Posterior cingulate gyrus (tissue), 11 donors: ENCODE results near the gene HAGHL.

ENCODE experiments used
- DNase-seq, 10 donors: peaks; one replicate each; pipeline versions ENCODE4 v3.0.0 to v3.0.0-alpha.2; 2020 to 2021; ENCODE audit warnings: mixed read lengths in 3 of 10
- intact Hi-C: fragments of 100-400 bp; cut with DNase I; formaldehyde crosslinking; loops from one replicate; pipeline ENCODE4 v1.15.1; 2023

HAGHL gene

DNA sequence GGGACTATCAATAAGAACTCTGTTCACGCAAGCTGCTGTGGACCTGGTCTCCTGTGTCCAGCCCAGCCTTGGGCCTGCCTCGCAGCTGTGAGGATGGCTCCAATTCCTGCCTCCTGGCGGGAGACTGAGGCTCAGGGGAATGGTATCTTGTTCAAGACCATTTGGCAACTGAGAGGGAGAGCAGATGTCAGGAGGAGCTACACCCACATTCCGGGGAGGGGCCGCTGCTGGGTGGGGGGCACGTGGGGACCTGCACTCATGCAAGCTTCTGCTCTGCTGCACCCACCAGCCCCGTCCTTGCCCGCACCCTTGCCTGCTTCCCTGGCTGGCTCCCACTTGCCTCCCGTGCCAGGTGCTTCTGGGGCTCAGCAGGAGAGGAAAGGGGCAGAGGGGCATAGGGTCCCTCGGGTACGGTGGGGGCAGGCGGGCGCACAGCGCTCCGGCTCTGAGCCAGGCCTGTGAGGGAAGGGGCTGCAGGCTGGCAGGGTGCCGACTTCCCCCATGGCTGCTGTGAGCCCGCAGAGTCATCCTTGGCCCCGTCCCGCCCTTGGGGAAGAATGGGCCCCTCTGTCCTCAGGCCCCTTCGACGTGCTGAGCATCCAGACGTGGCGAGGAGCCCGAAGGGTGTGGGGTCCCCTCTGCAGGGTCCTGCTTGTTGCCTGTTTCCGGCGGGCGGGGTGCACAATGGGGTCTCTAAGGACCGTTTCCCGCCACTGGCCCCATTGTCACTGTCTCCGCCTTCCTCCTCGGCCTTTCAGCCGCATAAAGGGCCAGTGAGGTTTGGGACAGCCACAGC, 9.3 kb upstream of the HAGHL start:
- peak in 1 of 10 donors; percentile 91 for DNase-seq
- intact Hi-C loops = no loop called here

DNA sequence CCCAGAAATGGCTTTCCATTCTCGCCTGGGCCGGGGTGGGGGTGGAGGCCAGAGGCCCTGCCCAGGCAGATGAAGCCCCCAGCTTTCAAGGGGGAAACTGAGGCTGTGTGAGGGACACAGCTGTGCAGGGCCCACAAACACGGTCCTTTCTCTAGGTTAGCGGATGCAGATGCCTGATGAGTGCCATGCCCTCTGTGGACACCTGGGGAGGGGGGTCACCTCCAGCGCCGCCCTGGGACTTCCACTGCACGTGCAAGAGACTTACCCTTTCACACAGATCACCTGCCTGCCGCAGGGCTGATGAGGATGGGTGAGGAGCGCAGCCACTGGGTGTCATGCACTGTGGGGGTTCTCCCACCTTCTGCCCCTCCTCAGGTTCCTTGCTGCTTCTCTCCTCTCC, 8.5 kb upstream of the HAGHL start:
- intact Hi-C loops = no loop called here
- no peak for DNase-seq

DNA sequence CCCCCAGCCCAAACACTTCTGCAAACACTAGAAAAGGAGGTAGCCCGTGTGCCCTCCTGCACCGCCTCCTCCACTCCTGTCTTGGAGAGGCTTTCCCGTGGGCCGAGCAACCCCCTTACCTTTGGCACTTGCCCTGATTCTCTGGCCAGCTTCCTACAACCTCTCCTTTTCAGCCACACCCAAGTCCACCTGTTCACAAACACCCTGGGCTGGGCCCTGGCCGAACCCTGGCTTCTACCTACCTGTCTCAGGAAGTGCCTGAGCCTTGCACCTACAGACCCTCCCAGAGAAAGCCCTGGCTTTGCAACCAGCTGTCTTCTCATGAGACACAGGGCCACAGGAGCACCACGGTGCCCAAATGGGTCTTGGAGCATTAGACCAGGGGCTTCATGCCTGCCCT, 8.0 kb upstream of the HAGHL start:
- intact Hi-C loops = no loop called here
- no peak for DNase-seq

DNA sequence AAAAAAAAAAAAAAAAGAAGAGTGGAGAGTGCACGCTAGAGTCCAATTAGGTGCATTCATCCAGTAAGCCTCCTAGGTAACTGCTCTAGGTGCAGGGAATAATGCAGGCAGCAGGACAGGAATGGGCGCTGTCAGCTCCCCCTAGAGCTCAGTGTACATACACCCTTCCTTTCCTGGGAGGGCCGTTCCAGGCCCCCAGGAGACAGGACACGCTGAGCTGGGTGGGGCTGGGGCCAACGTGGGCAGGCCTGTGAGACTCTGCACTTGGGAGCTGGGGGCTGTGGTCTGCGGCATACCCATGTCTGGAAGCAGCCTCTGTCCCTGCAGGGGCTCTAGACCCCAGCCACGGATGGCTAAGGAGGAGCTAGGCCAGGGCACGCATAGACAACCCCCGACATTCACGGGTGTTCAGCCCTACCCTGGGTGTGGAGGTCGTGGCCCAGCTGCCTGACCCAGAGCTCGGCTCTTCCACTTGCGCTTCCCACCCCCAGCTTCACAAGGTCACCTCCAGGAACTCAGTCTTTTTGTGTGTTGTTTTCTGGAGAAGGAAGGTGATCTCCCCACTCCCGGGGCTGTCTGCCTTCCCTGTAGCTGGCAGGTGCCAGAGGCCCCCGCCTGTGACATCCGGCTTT, 7.0 kb upstream of the HAGHL start:
- DNase-seq = peak in 2 of 10 donors; percentile 86
- intact Hi-C loops = loop anchor here (2.0 kb wide), 1 partner anchor 21 kb away; the partner anchor contains the start of gene CIAO3

DNA sequence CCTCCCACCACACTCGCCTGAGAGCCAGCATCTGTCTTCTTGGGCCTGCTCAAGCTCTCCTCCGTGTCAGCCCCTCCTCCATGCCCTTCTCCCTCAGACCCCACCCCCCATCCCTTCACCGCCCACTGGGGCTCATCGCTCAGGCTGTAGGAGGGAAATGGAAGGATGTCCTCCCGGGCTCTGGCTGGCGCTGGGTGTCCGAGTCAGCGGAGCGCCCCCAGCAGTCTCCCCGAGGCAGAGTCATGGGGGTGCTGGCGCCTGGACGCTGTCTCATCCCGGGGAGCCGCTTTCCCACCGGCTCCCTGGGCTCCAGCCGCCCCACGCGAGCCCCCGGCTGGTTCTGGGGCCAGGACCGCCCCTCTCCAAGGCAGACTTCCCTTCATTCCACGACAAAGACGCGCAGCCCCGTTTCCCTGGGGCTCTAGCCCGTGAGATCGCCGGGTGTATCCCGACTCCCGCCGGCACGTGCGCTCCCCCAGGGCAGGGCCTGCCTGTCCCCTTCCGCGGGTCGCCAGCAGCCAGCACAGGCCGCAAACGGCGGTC, 6.4 kb upstream of the HAGHL start:
- intact Hi-C loops = loop anchor here (2.0 kb wide), 1 partner anchor 20 kb away; the partner anchor contains the start of gene CIAO3
- peak in 9 of 10 donors; percentile 55 to 96 (median 79) for DNase-seq

DNA sequence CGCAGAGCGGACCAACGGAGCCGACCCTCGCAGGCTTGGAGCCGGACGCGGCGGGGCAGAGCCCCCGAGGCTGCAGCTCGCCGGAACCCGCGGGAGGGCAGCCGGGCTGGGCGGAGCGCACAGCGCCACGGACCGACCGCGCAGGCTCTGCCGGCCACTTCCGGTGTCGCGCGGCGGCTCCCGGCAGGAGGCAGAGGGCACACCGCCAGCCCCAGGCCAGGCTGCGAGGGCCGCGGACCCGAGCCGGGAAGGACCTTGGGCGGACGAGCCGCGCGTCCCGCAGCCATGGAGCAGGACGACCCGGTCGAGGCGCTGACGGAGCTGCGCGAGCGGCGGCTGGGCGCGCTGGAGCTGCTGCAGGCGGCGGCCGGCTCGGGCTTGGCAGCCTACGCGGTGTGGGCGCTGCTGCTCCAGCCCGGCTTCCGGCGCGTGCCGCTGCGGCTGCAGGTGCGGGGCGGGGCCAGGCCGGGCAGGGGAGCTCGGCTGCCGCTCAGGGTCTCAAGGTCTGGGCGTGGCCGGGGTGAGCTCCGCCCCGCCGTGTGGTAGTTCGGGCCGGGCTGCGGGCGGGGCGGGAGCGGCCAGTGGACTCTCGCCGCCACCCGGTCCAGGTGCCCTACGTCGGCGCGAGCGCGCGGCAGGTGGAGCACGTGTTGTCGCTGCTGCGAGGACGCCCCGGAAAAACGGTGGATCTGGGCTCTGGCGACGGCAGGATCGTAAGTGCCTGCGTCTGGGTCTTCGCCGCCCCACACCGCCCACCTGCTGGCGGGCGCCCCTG, 5.7 kb upstream of the HAGHL start, which contains the start of gene ANTKMT:
Gene ANTKMT, plus strand, starts transcription at position 157 of the 775 bp plus-strand sequence. Its CDS starts 129 bp downstream, at position 286.
- intact Hi-C loops = loop anchor here (2.0 kb wide), 1 partner anchor 20 kb away; the partner anchor contains the start of gene CIAO3
- DNase-seq = peak in 9 of 10 donors; percentile 71 to 96 (median 73)

DNA sequence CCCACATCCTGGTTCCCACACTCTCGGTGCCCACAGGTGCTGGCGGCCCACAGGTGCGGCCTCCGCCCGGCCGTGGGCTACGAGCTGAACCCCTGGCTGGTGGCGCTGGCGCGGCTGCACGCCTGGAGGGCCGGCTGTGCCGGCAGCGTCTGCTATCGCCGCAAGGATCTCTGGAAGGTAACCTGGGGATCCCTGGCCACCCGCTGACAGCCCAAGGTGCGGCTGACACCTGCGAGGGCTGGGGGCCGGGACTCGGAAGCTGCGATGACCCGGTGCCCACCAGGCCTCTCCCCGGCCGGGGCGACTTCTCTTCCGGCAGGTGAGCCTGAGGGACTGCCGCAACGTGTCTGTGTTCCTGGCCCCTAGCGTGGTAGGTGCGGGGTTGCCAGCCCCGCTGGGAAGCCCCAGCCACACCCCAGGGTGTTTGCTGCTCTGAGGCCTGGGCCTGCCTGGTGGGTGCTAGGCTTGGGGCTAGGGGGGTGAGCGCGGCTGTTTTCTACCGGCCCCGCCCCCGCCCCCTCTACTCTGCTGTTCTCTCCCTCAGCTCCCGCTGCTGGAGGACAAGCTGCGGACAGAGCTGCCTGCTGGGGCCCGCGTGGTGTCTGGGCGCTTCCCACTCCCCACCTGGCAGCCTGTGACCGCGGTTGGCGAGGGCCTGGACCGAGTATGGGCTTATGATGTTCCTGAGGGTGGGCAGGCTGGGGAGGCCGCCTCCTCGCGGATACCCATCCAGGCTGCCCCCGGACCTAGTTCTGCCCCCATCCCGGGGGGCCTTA, 5.0 kb upstream of the HAGHL start:
- intact Hi-C loops = loop anchor here (2.0 kb wide), 1 partner anchor 19 kb away; the partner anchor contains the start of gene CIAO3
- peak in 1 of 10 donors; percentile 7 for DNase-seq

DNA sequence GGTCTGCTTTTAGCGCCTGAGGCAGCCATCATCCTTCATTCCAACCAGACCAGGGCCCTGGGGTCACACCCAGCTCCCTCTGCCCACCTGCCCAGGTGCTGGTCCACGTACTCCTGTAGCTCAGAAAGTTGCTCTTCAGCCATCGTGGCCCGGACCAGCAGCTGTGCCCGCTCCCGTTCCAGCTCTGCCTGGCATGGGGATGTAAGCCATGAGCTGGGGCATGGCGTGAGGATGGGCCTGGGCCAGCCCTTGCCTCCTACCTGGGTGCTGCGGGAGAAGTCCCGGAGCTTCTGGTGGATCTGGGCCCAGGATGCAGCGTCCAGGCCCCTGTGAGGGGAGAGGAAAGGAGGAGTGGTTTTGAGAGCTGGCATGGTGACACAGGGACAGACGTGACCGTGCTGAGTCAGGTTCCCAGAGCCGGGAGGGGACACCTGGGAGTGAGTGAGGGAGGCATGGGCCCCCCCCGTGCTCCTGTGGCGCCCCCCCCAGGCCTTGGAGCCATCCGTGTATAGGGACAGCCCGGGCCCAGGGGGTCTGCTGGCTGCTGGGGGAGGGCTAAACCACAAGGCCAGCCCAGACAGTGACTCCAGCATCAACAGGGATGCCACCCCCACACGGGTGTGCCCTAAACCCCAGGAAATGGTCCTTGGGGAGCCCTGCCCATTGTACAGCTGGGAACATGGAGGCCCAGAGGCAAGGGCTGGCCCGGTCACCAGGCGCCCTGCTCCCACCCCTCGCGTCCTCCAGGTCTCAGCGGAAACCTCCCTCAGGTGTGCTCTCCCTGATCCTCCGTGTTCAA, 3.9 kb upstream of the HAGHL start:
- intact Hi-C loops = no loop called here
- DNase-seq = no peak

DNA sequence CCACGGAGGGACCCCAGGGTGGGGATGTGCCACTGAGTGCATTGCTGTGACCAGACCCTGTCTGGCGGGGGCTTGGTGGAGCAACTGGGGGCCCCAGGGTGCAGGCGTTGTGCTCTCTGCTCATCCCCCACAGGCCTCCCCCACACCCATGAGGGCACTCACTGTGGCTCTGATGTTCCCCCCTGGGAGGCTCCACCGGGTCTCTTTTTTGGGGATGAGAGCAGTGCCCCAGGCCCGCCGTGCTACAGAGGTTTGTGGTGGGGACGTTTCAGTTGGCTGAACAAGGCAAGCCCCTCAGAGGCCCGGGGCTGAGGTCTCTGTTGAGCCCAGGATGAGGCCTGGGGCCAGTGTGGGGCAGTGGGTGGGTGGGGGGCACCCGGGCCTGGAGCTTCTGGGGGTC, 3.2 kb upstream of the HAGHL start:
- intact Hi-C loops = no loop called here
- no peak for DNase-seq

DNA sequence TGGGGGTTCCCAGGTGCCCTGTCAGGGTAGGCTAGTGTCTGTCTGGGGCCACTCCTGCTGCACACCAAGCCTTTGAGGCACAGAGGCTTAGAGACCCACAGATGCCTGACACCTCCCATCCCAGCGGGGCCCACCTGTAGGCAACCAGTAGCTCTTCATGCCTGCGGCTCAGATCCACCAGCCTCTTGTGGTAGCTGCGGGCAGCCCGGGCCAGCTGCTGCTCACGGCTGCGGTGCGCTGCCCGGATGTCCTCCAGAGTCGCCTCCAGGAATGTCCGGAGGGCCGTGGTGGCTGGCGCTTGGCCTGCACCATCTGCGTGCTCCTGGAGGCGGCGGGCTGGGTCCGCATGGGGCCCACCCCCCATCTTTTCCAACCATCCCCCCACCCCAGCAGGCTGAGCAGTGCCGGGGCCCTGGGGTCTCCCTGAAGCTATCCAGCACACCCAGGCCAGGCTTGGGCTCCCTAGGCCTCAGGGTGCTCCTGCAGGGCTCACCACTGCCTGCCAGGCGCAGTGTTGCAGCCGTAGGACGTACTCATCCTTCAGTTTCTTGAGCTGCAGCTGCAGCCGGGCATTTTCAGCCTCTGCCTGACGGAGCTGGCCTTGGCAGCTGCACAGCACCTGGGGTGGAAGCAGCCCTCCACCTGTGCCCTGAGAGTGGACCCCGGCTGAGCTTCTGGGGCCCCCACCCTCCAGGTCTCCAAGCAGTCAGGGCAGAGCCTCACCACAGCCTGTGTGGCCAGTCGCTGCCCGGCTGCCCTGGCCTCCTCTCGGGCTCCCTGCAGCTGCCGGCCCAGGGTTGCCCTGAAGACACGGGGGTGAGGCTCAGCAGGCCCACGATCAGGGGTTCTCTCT, 2.5 kb upstream of the HAGHL start:
- no peak for DNase-seq
- intact Hi-C loops = no loop called here

DNA sequence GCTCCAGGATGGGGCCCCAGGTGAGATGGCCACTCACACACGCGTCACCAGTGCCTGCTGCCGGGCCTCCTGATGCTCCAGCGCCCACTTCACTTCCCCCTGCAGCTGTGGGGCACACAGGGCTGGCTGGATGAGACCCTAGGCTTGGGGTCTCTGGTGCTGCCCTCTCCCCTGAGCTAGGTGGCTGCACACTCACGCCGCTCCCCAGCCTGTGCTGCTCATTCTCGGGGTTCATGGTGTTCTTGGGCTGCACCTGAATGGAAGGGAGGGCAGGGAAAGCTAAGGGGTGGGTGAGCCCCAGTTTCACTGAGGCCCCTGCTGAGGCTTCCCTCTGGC, 1.9 kb upstream of the HAGHL start:
- intact Hi-C loops = no loop called here
- no peak for DNase-seq

DNA sequence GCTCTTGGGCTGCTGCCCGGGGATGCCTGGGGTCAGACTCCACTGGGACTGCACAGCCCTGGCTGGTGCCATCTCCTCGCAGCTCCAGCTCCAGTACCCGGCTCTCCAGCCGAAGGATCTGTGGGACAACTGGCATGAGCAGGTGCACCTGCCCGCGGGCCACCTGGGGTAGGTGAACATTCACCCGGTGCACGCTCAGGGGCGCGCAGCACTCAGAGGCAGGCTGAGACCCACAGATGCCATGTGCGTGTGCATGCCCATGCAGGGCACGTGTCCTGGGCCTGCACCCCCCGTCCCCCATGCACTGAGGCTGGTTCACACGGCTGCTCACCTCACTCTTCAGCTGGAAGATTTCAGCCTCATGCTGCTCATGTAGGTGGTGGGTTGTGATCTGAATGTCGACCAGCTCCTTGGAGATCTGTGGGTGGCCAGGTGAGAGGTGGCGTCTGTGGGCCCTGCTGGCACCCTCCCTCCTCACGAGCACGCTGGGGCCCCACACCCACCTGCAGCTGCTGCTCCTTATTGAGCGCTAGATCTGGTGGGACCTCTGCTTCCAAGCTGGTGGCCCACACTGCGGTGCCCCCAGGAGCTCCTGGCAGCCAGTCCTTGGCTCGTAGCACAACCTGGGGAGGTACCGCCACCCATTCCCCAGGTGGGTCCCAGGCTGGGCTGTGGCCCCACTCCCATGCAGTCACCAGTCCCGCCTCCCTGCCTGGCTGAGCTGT, 1.3 kb upstream of the HAGHL start:
- DNase-seq = no peak
- intact Hi-C loops = no loop called here

DNA sequence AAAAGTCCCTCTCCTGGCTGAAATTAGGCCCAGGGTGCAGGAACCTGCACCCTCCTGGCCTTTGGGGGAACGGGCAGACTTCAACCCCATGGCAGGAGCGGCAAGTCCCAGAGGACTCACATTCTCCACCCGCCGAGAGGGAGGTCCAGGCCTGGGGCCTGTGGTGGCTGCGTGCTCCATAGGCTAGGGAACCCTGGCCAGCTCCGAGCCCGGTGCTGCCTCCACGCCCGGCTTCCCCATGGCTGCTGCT, 793 bp upstream of the HAGHL start:
- intact Hi-C loops = no loop called here
- DNase-seq = no peak

DNA sequence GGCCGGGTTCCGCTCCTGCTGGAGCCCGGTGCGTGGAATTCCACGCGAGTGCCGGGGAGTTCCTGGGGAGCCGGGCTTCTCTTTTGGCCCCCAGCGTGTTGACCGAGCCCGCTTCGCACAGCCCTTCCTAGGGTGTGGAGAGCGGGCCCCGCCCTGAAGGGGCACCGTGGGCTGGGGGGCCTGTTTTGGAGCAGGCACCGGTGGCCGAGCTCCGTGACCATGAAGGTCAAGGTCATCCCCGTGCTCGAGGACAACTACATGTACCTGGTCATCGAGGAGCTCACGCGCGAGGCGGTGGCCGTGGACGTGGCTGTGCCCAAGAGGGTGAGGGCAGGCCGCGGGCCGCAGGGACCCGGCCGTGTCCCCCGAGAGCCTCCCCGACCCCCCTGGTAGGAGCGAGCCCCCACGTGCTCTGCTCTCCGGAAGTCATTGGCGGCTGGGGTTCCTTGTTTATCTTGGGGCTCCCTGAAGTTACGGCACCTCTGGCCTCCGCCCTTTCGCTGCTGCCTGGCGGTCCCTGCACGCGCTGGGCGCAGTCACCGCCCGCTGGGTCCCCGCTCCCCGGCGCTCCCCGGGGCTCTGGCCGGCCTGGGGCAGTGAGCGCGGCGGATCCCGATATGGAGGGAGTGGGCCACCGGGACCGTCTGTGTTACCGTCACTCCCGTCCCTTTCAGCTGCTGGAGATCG, 528 bp downstream of the HAGHL start:
- intact Hi-C loops = no loop called here
- DNase-seq = no peak

DNA sequence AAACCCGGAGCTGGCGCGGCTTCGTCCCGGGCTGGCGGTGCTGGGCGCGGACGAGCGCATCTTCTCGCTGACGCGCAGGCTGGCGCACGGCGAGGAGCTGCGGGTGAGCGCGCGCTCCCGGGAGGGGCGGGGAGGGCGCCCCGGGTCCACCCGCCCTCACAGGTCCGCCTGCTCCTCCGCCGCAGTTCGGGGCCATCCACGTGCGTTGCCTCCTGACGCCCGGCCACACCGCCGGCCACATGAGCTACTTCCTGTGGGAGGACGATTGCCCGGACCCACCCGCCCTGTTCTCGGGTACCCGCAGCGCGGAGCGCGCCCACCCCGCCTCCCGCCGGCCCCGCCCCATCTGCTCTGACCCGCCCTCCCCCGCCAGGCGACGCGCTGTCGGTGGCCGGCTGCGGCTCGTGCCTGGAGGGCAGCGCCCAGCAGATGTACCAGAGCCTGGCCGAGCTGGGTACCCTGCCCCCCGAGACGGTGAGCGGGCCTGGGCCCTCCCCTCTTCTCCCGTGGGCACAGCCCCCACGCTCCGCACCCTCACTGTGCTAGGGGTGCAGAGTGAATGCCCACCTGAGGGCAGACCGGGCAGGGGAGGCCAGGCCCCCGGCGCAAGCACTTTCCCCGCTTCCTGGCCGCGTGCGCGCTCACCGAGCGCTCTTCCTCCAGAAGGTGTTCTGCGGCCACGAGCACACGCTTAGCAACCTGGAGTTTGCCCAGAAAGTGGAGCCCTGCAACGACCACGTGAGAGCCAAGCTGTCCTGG, 1.4 kb downstream of the HAGHL start:
- intact Hi-C loops = no loop called here
- peak in 5 of 10 donors; percentile 64 to 95 (median 67) for DNase-seq

DNA sequence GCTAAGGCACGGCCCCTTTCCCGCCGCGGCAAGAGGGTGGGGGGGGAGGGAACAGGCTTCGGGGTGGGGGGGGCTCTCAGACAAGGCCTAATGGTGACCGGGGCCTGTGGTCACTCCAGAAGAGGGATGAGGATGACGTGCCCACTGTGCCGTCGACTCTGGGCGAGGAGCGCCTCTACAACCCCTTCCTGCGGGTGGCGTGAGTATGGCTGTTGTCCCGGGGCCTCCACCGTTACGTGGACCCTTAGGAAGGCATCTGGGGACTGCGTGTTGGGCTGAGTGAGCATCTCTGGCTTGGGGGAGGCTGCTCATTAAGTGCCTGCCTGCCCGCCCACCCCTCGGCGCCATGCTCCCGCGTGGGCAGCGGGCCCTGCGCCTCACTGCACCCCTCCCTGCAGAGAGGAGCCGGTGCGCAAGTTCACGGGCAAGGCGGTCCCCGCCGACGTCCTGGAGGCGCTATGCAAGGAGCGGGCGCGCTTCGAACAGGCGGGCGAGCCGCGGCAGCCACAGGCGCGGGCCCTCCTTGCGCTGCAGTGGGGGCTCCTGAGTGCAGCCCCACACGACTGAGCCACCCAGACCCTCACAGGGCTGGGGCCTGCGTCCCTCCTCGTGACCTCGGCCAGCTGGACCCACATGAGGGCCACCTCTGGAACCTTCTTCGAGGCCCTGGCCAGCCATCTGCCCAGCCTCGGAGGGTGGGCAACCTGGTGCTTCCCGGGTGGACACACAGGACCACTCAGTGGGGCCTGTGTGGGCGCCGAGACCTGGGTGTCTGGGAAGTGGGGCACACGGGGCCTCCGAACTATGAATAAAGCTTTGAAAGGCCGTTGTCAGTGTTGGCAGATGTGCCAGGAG, 2.2 kb downstream of the HAGHL start:
- intact Hi-C loops = no loop called here

More for the DNA sequence above, 2.2 kb downstream of the HAGHL start:
- DNase-seq = peak in 2 of 10 donors; percentile 90 to 93
